ENCODE measurements around the gene PCYT1B.

GRCh38 chrX:24662352-24662751 lies 15.2 kb upstream of the PCYT1B start:
- no peak for TF ChIP-seq EZH2phosphoT487 (IDR thresholded peaks at IDR 0.05)
- TF ChIP-seq, protein P1, sequence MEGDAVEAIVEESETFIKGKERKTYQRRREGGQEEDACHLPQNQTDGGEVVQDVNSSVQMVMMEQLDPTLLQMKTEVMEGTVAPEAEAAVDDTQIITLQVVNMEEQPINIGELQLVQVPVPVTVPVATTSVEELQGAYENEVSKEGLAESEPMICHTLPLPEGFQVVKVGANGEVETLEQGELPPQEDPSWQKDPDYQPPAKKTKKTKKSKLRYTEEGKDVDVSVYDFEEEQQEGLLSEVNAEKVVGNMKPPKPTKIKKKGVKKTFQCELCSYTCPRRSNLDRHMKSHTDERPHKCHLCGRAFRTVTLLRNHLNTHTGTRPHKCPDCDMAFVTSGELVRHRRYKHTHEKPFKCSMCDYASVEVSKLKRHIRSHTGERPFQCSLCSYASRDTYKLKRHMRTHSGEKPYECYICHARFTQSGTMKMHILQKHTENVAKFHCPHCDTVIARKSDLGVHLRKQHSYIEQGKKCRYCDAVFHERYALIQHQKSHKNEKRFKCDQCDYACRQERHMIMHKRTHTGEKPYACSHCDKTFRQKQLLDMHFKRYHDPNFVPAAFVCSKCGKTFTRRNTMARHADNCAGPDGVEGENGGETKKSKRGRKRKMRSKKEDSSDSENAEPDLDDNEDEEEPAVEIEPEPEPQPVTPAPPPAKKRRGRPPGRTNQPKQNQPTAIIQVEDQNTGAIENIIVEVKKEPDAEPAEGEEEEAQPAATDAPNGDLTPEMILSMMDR (IDR thresholded peaks at IDR 0.05): no peak
